SU-DHL-6 (cell line): ENCODE results near the gene ADAM8.

Experiments
- H2AFZ ChIP-seq: fragments of 200-600 bp; sonication (generic); 2 replicates; pipeline ENCODE4 v1.6.1; 2014; ENCODE audit warnings: low read depth, mild to moderate bottlenecking, moderate library complexity, mixed read lengths, antibody characterized with exemption, low read length; ENCODE audit not compliant: severe bottlenecking
- H3F3A ChIP-seq: fragments of 200-600 bp; shearing (Covaris generic); 2 replicates; pipeline ENCODE4 v1.6.0; 2016; ENCODE audit warnings: antibody characterized with exemption, mild to moderate bottlenecking; ENCODE audit not compliant: insufficient read depth
- H3K27ac ChIP-seq: fragments of 200-600 bp; sonication (generic); 2 replicates; pipeline ENCODE4 v1.5.1; 2016; ENCODE audit warnings: low read depth, mild to moderate bottlenecking, low read length, moderate library complexity, mixed read lengths
- H3K27me3 ChIP-seq: fragments of 200-600 bp; sonication (generic), shearing (Covaris generic); 2 replicates; pipeline ENCODE4 v1.6.0; 2014; ENCODE audit warnings: mild to moderate bottlenecking, low read length
- H3K36me3 ChIP-seq: fragments of 200-600 bp; sonication (generic); 2 replicates; pipeline ENCODE4 v1.6.1; 2014; ENCODE audit warnings: mild to moderate bottlenecking, low read length, mixed read lengths
- H3K4me2 ChIP-seq: fragments of 300-600, 200-600 bp; shearing (Covaris generic), sonication (generic); 2 replicates; pipeline ENCODE4 v1.6.0; 2014; ENCODE audit warnings: low read length, low read depth, mild to moderate bottlenecking; ENCODE audit not compliant: poor library complexity, severe bottlenecking
- H3K4me3 ChIP-seq: fragments of 200-600 bp; sonication (generic); 2 replicates; pipeline ENCODE4 v1.5.1; 2014; ENCODE audit warnings: antibody characterized with exemption, low read length, mild to moderate bottlenecking, mixed read lengths; ENCODE audit not compliant: insufficient read depth, poor library complexity, severe bottlenecking
- H3K79me2 ChIP-seq: fragments of 200-600 bp; sonication (generic); 2 replicates; pipeline ENCODE4 v1.6.1; 2014; ENCODE audit warnings: mild to moderate bottlenecking, low read length, moderate library complexity; ENCODE audit not compliant: insufficient read depth
- H3K9ac ChIP-seq: fragments of 200-600 bp; sonication (generic); 2 replicates; pipeline ENCODE4 v1.7.0; 2014; ENCODE audit warnings: mild to moderate bottlenecking, low read length
- H3K9me2 ChIP-seq: fragments of 200-600 bp; sonication (generic); replicated peaks from 2 replicates; pipeline ENCODE4 v1.6.1; 2014; ENCODE audit warnings: low read length; ENCODE audit not compliant: insufficient read depth
- H3K9me3 ChIP-seq: fragments of 200-600 bp; sonication (generic); 2 replicates; pipeline ENCODE4 v1.6.1; 2014; ENCODE audit warnings: low read length, mixed read lengths; ENCODE audit not compliant: insufficient read depth
- H4K20me1 ChIP-seq: fragments of 200-600 bp; sonication (generic); 2 replicates; pipeline ENCODE4 v1.6.1; 2014; ENCODE audit warnings: low read depth, mild to moderate bottlenecking, antibody characterized with exemption, low read length, moderate library complexity, mixed read lengths
- EZH2phosphoT487 ChIP-seq: fragments of 200-600 bp; sonication (generic), shearing (Covaris generic); conservative IDR thresholded peaks from 2 replicates; pipeline ENCODE4 v1.6.1; 2018; ENCODE audit warnings: mild to moderate bottlenecking, antibody characterized with exemption, low read length, moderate library complexity, mixed read lengths
- TF ChIP-seq, protein P1 (sequence below): fragments of 200-600 bp; sonication (generic); IDR thresholded peaks from one replicate; pipeline ENCODE4 v1.5.1; 2017; ENCODE audit warnings: antibody characterized with exemption, mild to moderate bottlenecking, low read length, moderate library complexity; ENCODE audit not compliant: insufficient read depth, poor library complexity, severe bottlenecking

ADAM8 gene

GRCh38 chr10:133259602-133259989 lies 17.1 kb downstream of the ADAM8 start:
- 0 out of 2 replicates have a peak, but pooled peaks cover 5% of the 10 kb centered on the region for H3F3A ChIP-seq
- no peak overlapping the region for H3K4me2 ChIP-seq
- no peaks in the 10 kb centered on the region for H3K79me2 ChIP-seq
- no peaks in the 10 kb centered on the region for H3K9me2 ChIP-seq
- no peak overlapping the region for H3K27ac ChIP-seq
- no peaks in the 10 kb centered on the region for H3K9me3 ChIP-seq
- H3K27me3 ChIP-seq: no peaks in the 10 kb centered on the region
- no peak overlapping the region for H2AFZ ChIP-seq
- H3K36me3 ChIP-seq: no peaks in the 10 kb centered on the region
- no peak for TF ChIP-seq EZH2phosphoT487
- TF ChIP-seq, protein P1, sequence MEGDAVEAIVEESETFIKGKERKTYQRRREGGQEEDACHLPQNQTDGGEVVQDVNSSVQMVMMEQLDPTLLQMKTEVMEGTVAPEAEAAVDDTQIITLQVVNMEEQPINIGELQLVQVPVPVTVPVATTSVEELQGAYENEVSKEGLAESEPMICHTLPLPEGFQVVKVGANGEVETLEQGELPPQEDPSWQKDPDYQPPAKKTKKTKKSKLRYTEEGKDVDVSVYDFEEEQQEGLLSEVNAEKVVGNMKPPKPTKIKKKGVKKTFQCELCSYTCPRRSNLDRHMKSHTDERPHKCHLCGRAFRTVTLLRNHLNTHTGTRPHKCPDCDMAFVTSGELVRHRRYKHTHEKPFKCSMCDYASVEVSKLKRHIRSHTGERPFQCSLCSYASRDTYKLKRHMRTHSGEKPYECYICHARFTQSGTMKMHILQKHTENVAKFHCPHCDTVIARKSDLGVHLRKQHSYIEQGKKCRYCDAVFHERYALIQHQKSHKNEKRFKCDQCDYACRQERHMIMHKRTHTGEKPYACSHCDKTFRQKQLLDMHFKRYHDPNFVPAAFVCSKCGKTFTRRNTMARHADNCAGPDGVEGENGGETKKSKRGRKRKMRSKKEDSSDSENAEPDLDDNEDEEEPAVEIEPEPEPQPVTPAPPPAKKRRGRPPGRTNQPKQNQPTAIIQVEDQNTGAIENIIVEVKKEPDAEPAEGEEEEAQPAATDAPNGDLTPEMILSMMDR: no peak
- no peak overlapping the region for H3K9ac ChIP-seq
- H3K4me3 ChIP-seq: no peak overlapping the region
- H4K20me1 ChIP-seq: no peaks in the 10 kb centered on the region

GRCh38 chr10:133258818-133259601 lies 17.7 kb downstream of the ADAM8 start:
- TF ChIP-seq EZH2phosphoT487: no peak
- TF ChIP-seq, protein P1: no peak
- Histone ChIP-seq H3K9me3 (no peaks in the 10 kb centered on the region), H3K9ac (no peak overlapping the region), H2AFZ (no peak overlapping the region), H3K36me3 (no peaks in the 10 kb centered on the region), H3K79me2 (no peaks in the 10 kb centered on the region), H3K9me2 (no peaks in the 10 kb centered on the region), H3K4me2 (no peak overlapping the region), H3F3A (0 out of 2 replicates have a peak, but pooled peaks cover 5% of the 10 kb centered on the region), H3K27ac (no peak overlapping the region), H3K27me3 (no peaks in the 10 kb centered on the region), H4K20me1 (no peaks in the 10 kb centered on the region), H3K4me3 (no peak overlapping the region)

GRCh38 chr10:133258066-133258817 lies 18.4 kb downstream of the ADAM8 start:
- Histone ChIP-seq H3K4me3 (no peak overlapping the region), H3K36me3 (no peaks in the 10 kb centered on the region), H4K20me1 (no peaks in the 10 kb centered on the region), H3K27ac (no peak overlapping the region), H3F3A (0 out of 2 replicates have a peak, but pooled peaks cover 5% of the 10 kb centered on the region), H3K9me3 (no peaks in the 10 kb centered on the region), H3K4me2 (no peak overlapping the region), H3K9me2 (no peaks in the 10 kb centered on the region), H3K79me2 (no peaks in the 10 kb centered on the region), H3K9ac (no peak overlapping the region), H2AFZ (no peak overlapping the region), H3K27me3 (no peaks in the 10 kb centered on the region)
- TF ChIP-seq, protein P1: no peak
- no peak for TF ChIP-seq EZH2phosphoT487
